K562 (cell line): ENCODE results near the gene PHF12. TPM values are rescaled to one million over a fixed set of nuclear protein-coding genes. Genes with fewer than 3 reads are reported as not detected.
A peak's percentile ranks its signal among the peaks of the same experiment; 100 is the strongest.

Source experiments
- ATAC-seq: fragments of 200-7000 bp; cut with Tn5 transposase; 3 replicates; pipeline ENCODE4 v1.9.1; 2020; ENCODE audit warnings: moderate library complexity
- BruUV-seq: library from RNA; stranded (reverse); fragments of 400-500 nt; replicated peaks from 2 replicates; lab custom pipeline; 2021; lab: Mats Ljungman, UMichigan
- CTCF ChIA-PET: fragments of 300-600 bp; formaldehyde crosslinking; extraction: SDS; loops from one replicate; lab custom pipeline; 2021; ENCODE audit warnings: low intra/inter-chr PET ratio; lab: Yijun Ruan, JAX
- POLR2A ChIA-PET: fragments of 300-600, 350-650 bp; sonication (Branson Sonifier 250); formaldehyde crosslinking; extraction: SDS; loops from one replicate; lab custom pipeline; 2021; ENCODE audit warnings: antibody characterized with exemption, inconsistent platforms; lab: Yijun Ruan, JAX
- DNase-seq, 4 experiments: peaks; one replicate each; pipeline versions ENCODE4 v3.0.0 to v3.0.0-alpha.2; 2011 to 2018; ENCODE audit warnings: low spot score in 3 of 4, mixed read lengths in 3 of 4; ENCODE audit errors: extremely low read depth in 1 of 4
- FAIRE-seq: peaks from 2 replicates; lab custom pipeline; 2011; peaks lifted over from hg19 to GRCh38; lab: Jason Lieb, UNC
- H2AFZ ChIP-seq: 2 replicates; pipeline ENCODE4 v1.6.0; 2011; ENCODE audit warnings: low read depth, low read length, control low read depth, inconsistent platforms
- H3K27ac ChIP-seq: fragments of 200-600 bp; 3 replicates; pipeline ENCODE4 v1.8.0; 2011; ENCODE audit warnings: low read depth, mild to moderate bottlenecking, control low read depth, inconsistent platforms, low read length, moderate library complexity, mixed read lengths; ENCODE audit errors: extremely low read depth
- H3K27me3 ChIP-seq, 2 experiments: fragments of 300-600 bp in 1 of 2; 2 replicates in 1 of 2; 3 replicates in 1 of 2; pipeline versions ENCODE4 v1.6.0 to v1.8.0; 2011; ENCODE audit warnings: inconsistent platforms in 2 of 2, low read length in 2 of 2, mild to moderate bottlenecking in 1 of 2, mixed read lengths in 1 of 2, moderate library complexity in 1 of 2; ENCODE audit not compliant: control insufficient read depth in 2 of 2, insufficient read depth in 2 of 2
- H3K36me3 ChIP-seq: fragments of 300-600 bp; 3 replicates; pipeline ENCODE4 v1.8.0; 2011; ENCODE audit warnings: mild to moderate bottlenecking, low read length, inconsistent platforms; ENCODE audit not compliant: control insufficient read depth, insufficient read depth
- H3K4me1 ChIP-seq, 2 experiments: fragments of 200-600 bp in 1 of 2; replicated peaks in 1 of 2; 2 replicates in 1 of 2; 3 replicates in 1 of 2; pipeline versions ENCODE4 v1.5.1 to v1.8.0; 2011; ENCODE audit warnings: inconsistent platforms in 2 of 2, low read length in 2 of 2, mild to moderate bottlenecking in 1 of 2, mixed read lengths in 1 of 2, moderate library complexity in 1 of 2; ENCODE audit not compliant: control insufficient read depth in 2 of 2, insufficient read depth in 2 of 2
- H3K4me2 ChIP-seq: 2 replicates; pipeline ENCODE4 v1.6.1; 2011; ENCODE audit warnings: low read length, control low read depth, inconsistent platforms, mixed read lengths; ENCODE audit not compliant: insufficient read depth
- H3K4me3 ChIP-seq: fragments of 200-600 bp; sonication (generic), shearing (Covaris generic); 2 replicates; pipeline ENCODE4 v1.5.1; 2016; ENCODE audit warnings: control low read depth, inconsistent platforms
- H3K79me2 ChIP-seq: fragments of 200-600 bp; 3 replicates; pipeline ENCODE4 v1.8.0; 2011; ENCODE audit warnings: low read length, inconsistent platforms; ENCODE audit not compliant: control insufficient read depth, insufficient read depth
- H3K9ac ChIP-seq, 2 experiments: 2 replicates each; pipeline versions ENCODE4 v1.6.0 to v1.6.1; 2011; ENCODE audit warnings: low read depth in 2 of 2, low read length in 2 of 2, control low read depth in 1 of 2, inconsistent platforms in 1 of 2, mild to moderate bottlenecking in 1 of 2, mixed read lengths in 1 of 2; ENCODE audit not compliant: insufficient read depth in 1 of 2
- H3K9me1 ChIP-seq: one replicate; pipeline ENCODE4 v1.6.0; 2011; ENCODE audit warnings: inconsistent platforms, mild to moderate bottlenecking, low read length, moderate library complexity; ENCODE audit not compliant: control insufficient read depth, insufficient read depth
- H3K9me3 ChIP-seq: replicated peaks from 2 replicates; pipeline ENCODE4 v1.5.1; 2011; ENCODE audit warnings: low read depth, low read length, inconsistent platforms; ENCODE audit not compliant: control insufficient read depth, insufficient read depth
- H4K20me1 ChIP-seq: replicated peaks from 2 replicates; pipeline ENCODE4 v1.6.1; 2011; ENCODE audit warnings: low read length, inconsistent platforms, mixed read lengths; ENCODE audit not compliant: control insufficient read depth, insufficient read depth
- DMBX1 ChIP-seq: fragments of 250-450 bp; sonication (Bioruptor Pico); IDR thresholded peaks from 2 replicates; pipeline ENCODE4 v1.8.0; 2022; ENCODE audit warnings: inconsistent platforms, mild to moderate bottlenecking, moderate library complexity, borderline replicate concordance
- PKNOX1 ChIP-seq: fragments of 450-650 bp; IDR thresholded peaks from 2 replicates; pipeline ENCODE4 v1.6.1; 2016
- RAD21 ChIP-seq, 2 experiments: fragments of 250-450 bp in 1 of 2; fragments of 450-650 bp in 1 of 2; sonication (Bioruptor Pico) in 1 of 2; formaldehyde crosslinking in 1 of 2; IDR thresholded peaks in 1 of 2; conservative IDR thresholded peaks in 1 of 2; 2 replicates each; pipeline versions ENCODE4 v1.4.0 to v1.8.0; 2020 to 2022; ENCODE audit warnings: mild to moderate bottlenecking in 2 of 2, moderate library complexity in 1 of 2
- SMC3 ChIP-seq: conservative IDR thresholded peaks from 2 replicates; pipeline ENCODE4 v1.6.1; 2011; ENCODE audit warnings: low read depth, low read length, improper control_type of control experiment; ENCODE audit not compliant: insufficient read depth
- YY1 ChIP-seq, 3 experiments: IDR thresholded peaks; 2 replicates each; pipeline ENCODE4 v1.6.1; 2011; ENCODE audit warnings: low read length in 2 of 3, mild to moderate bottlenecking in 2 of 3, moderate library complexity in 2 of 3, borderline replicate concordance in 1 of 3, control low read depth in 1 of 3, low read depth in 1 of 3; ENCODE audit not compliant: insufficient read depth in 3 of 3, insufficient replicate concordance in 2 of 3, control insufficient read depth in 1 of 3, insufficient read length in 1 of 3; ENCODE audit errors: extremely low read depth in 1 of 3
- ZBTB17 ChIP-seq: fragments of 450-650 bp; formaldehyde crosslinking; IDR thresholded peaks from 2 replicates; pipeline ENCODE4 v1.4.0; 2020; ENCODE audit warnings: mild to moderate bottlenecking
- WGBS: fragments of 100-300 bp; shearing (Covaris generic); methylation state at CpG from one replicate; pipeline ENCODE4 v1.1.6; 2016; ENCODE audit warnings: low coverage, mixed read lengths; ENCODE audit not compliant: insufficient coverage; ENCODE audit errors: missing lambda C conversion rate; 5-methylcytosine and 5-hydroxymethylcytosine counted together
- in situ Hi-C: fragments of 300-500 bp; cut with MboI; formaldehyde crosslinking; loops from 4 replicates; pipeline ENCODE4 v1.15.0; 2018; ENCODE audit warnings: inconsistent platforms, mixed read lengths
- intact Hi-C: fragments of 100-400 bp; cut with micrococcal nuclease; formaldehyde crosslinking; loops from 2 replicates; pipeline ENCODE4 v1.14.2; 2022
- polyA plus RNA-seq, 8 experiments: library from polyadenylated mRNA; depleted of rRNA in 4 of 8; stranded (reverse) in 5 of 8; unstranded in 3 of 8; fragments of >200 nt; fragmentation: Nextera tagmentation in 2 of 8; fragmentation: Illumina TruSeq in 1 of 8; extraction: Ambion mirVana in 2 of 8; extraction: Trizol in 1 of 8; gene quantifications; 2 replicates each; pipeline versions ENCODE4 v1.2.1 to v1.2.3, GENCODE V29; 2011 to 2014; ENCODE audit warnings: inconsistent platforms in 1 of 8, missing spikeins in 1 of 8
- total RNA-seq, 7 experiments: library from RNA; depleted of rRNA in 6 of 7; stranded (reverse); fragments of >200 nt in 6 of 7; fragmentation: Illumina TruSeq in 2 of 7; extraction: Trizol in 2 of 7; gene quantifications; 2 replicates each; pipeline versions ENCODE4 v1.2.1 to v1.2.3, GENCODE V29; 2011 to 2021; ENCODE audit warnings: low replicate concordance in 1 of 7
- TF ChIP-seq, protein P1 (sequence below), 2 experiments: fragments of 450-650 bp; IDR thresholded peaks; 2 replicates each; pipeline ENCODE4 v1.6.1; 2016

Gene PHF12
- total and polyA plus RNA-seq, 9 of the 15 experiments (the other 6 are each of a cell fraction or from before 2014, with no cell fraction given), result 0.82 to 31.3 (median 13.5) TPM

DNA sequence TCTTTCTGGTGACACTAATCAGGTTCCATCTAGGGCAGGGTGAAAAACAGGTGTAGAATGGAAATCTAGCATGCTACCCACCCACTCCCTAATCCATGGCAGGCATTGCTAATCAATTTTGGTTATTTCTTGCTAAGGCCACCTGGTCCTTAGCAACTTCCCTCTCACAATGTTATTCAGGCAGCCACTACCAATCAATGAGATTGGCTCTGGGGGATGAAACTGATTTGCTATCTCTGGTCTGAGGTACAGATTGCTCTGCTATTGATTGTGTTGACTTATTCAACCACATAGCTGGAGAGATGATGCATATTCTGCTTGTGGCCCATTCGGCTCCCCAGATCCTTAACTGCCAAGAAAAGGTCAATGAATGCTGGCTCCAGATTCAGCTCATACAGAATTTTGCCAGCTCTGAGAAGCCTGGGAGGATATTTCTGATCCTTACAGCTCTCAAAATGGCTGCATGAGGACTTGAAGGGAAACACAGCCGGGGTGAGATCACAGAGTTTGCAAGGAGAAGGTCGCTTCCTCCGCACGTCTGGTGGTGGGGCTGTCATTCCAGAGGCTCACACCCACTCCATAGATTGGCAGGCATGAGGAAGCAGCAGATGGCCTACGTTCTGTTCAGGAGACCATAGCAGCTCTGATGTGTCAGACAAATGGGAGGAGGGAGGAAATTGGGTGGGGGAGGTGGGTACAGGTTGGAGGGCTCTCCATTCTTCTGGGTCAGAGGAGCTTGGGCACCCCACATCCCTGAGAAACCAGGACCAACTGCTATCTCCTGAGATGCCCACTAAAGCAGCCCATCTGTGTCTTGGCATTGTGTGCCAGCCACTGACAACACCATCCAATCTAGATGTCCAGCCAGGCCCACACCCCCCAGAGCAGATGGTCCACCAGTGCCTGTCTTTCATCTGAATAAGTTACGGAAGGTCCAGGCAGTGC lies 32.2 kb upstream of the PHF12 start:
- Histone ChIP-seq H3K4me1 (peaks cover 0 to 9% of the 10 kb centered on the region in 2 experiments; a peak in 2 of 5 replicates), H3K27me3 (peaks cover 9 to 70% of the 10 kb centered on the region in 2 experiments; a peak in 4 of 5 replicates), H3K79me2 (no peaks in the 10 kb centered on the region), H3K9me1 (no peaks in the 10 kb centered on the region), H2AFZ (no peak overlapping the region), H3K4me3 (no peak overlapping the region), H3K9me3 (no peaks in the 10 kb centered on the region), H3K27ac (no peak overlapping the region), H3K4me2 (no peak overlapping the region), H3K9ac (no peak overlapping the region), H4K20me1 (peaks cover 16% of the 10 kb centered on the region; the same call in 1 of the 2 replicates), H3K36me3 (no peaks in the 10 kb centered on the region)
- in situ Hi-C loops (no loop called here), intact Hi-C loops (no loop called here)
- BruUV-seq, result no TSS peak
- peak in 1 of 4 experiments; percentile 33 for DNase-seq
- no peak for FAIRE-seq
- no peak; the same call in 2 of the 3 replicates for ATAC-seq
- CTCF ChIA-PET, result no interaction called here
- POLR2A ChIA-PET, result interaction anchor here (0.9 to 1.1 kb wide), 2 partner anchors 18 to 19 kb away, joined by 3 read pairs; no protein-coding TSS in a partner anchor
- WGBS, result 0% methylated on average over 6 of the region's 7 CpGs
- TF ChIP-seq YY1 (IDR thresholded peaks at IDR 0.05; ENCODE audit: borderline replicate concordance in 1 of 3, control insufficient read depth in 1 of 3, extremely low read depth in 1 of 3, insufficient read depth in 3 of 3, insufficient read length in 1 of 3, insufficient replicate concordance in 2 of 3, low read depth in 1 of 3, low read length in 2 of 3), result peak in 1 of 3 experiments; percentile 57
- peak; percentile 34; the same call in 1 of the 2 replicates for TF ChIP-seq PKNOX1
- TF ChIP-seq RAD21 (CRISPR knock-in tag; conservative IDR thresholded peaks at IDR 0.05 in 1 of 2, IDR thresholded peaks at IDR 0.05 in 1 of 2), result peak in 1 of 2 experiments; percentile 12; a peak in 1 of 4 replicates
- peak; percentile 95 for TF ChIP-seq ZBTB17 (CRISPR knock-in tag)
- TF ChIP-seq DMBX1, result no peak
- TF ChIP-seq SMC3, result no peak
- TF ChIP-seq, protein P1, sequence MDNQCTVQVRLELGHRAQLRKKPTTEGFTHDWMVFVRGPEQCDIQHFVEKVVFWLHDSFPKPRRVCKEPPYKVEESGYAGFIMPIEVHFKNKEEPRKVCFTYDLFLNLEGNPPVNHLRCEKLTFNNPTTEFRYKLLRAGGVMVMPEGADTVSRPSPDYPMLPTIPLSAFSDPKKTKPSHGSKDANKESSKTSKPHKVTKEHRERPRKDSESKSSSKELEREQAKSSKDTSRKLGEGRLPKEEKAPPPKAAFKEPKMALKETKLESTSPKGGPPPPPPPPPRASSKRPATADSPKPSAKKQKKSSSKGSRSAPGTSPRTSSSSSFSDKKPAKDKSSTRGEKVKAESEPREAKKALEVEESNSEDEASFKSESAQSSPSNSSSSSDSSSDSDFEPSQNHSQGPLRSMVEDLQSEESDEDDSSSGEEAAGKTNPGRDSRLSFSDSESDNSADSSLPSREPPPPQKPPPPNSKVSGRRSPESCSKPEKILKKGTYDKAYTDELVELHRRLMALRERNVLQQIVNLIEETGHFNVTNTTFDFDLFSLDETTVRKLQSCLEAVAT (IDR thresholded peaks at IDR 0.05), result peak in 1 of 2 experiments; percentile 94; a peak in 2 of 4 replicates
